Astrocyte of the spinal cord (primary cell): Measurements from ENCODE around the gene MGARP.
A peak's percentile ranks its signal among the peaks of the same experiment; 100 is the strongest.

Source experiments
- DNase-seq: peaks from one replicate; pipeline ENCODE4 v3.0.0; 2011; ENCODE audit warnings: low read depth, low spot score
- H3K4me3 ChIP-seq: 2 replicates; pipeline ENCODE4 v1.5.1; 2011; ENCODE audit warnings: low read depth, mild to moderate bottlenecking, low read length, moderate library complexity
- in situ Hi-C: cut with HindIII; loops from 2 replicates; pipeline ENCODE4 v1.10.0; 2017; ENCODE audit warnings: low sequenced_read_pairs
- TF ChIP-seq, protein P1 (sequence below): IDR thresholded peaks from 2 replicates; pipeline ENCODE4 v1.5.1; 2012; ENCODE audit warnings: low read depth, mild to moderate bottlenecking, low read length, inconsistent platforms

MGARP gene

GRCh38 chr4:139246166-139246565, 33.9 kb downstream of the MGARP start:
- DNase-seq: no peak
- in situ Hi-C loops: no loop called here
- TF ChIP-seq, protein P1, sequence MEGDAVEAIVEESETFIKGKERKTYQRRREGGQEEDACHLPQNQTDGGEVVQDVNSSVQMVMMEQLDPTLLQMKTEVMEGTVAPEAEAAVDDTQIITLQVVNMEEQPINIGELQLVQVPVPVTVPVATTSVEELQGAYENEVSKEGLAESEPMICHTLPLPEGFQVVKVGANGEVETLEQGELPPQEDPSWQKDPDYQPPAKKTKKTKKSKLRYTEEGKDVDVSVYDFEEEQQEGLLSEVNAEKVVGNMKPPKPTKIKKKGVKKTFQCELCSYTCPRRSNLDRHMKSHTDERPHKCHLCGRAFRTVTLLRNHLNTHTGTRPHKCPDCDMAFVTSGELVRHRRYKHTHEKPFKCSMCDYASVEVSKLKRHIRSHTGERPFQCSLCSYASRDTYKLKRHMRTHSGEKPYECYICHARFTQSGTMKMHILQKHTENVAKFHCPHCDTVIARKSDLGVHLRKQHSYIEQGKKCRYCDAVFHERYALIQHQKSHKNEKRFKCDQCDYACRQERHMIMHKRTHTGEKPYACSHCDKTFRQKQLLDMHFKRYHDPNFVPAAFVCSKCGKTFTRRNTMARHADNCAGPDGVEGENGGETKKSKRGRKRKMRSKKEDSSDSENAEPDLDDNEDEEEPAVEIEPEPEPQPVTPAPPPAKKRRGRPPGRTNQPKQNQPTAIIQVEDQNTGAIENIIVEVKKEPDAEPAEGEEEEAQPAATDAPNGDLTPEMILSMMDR: no peak
- no peak overlapping the region for H3K4me3 ChIP-seq

DNA sequence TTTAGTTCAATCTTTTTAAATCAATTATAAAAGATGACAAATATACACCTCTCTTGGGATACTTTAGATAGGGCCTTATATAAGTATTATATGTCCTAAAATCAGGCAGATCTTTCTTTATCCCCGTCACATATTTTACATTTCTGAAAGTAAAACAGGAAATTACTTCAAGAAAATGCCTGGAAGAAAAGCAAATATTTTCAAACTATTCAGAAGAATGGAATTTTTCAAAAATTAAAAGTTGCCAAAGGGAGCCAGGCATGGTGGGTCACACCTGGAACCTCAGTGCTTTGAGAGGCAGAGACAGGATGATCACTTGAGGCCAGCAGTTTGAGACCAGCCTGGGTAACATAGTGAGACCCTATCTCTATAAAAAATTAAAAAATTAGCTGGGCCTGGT, 34.4 kb downstream of the MGARP start:
- in situ Hi-C loops: no loop called here

DNA sequence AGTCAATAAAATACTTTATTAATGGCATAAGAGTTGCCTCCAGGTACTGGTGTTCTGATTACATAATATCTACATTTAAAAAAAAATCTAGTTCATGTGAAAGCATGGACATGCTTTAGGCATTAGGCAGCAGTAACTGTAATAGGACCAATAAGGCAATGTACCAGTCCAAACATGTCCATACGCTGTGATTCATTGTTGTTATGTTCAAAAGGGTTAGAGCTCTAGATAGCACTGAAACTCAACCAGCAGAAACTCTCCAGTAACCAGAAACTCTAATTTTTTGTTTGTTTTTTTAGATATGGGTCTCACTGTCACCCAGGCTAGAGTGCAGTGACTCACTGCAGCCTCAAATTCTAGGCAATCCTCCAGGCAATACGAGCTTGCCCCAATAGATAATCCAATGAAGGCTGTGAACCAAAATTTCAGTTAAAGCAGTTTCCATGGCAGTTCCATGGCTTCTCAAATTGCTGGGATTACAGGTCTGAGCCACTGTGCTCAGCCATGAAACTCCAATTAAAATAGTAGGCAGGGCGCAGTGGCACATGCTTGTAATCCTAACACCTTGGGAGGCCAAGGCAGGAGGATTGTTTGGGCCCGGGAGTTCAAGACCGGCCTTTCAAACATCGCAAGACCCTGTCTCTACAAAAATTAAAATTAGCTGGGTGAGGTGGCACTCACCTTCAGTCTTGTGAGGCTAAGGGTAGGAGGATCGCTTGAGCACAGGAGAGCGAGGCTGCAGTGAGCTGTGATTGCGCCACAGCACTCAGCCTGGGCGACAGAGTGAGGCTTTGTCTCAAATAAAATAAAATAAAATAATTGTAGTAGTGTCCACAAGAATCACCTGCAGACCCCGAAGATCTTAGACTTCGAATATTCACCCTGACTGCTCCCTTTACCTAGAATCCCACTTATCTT, 36.3 kb downstream of the MGARP start:
- in situ Hi-C loops: no loop called here
- no peak overlapping the region for H3K4me3 ChIP-seq
- TF ChIP-seq, protein P1: no peak
- DNase-seq: peak; percentile 95

More for the DNA sequence above, 34.4 kb downstream of the MGARP start:
- H3K4me3 ChIP-seq: no peak overlapping the region
- DNase-seq: peak; percentile 39
- TF ChIP-seq, protein P1: no peak

GRCh38 chr4:139242511-139243051, 37.4 kb downstream of the MGARP start:
- no peak overlapping the region for H3K4me3 ChIP-seq
- peak; percentile 60 for DNase-seq
- TF ChIP-seq, protein P1: no peak
- in situ Hi-C loops: no loop called here

GRCh38 chr4:139241784-139242151, 38.3 kb downstream of the MGARP start:
- in situ Hi-C loops: no loop called here
- DNase-seq: no peak

DNA sequence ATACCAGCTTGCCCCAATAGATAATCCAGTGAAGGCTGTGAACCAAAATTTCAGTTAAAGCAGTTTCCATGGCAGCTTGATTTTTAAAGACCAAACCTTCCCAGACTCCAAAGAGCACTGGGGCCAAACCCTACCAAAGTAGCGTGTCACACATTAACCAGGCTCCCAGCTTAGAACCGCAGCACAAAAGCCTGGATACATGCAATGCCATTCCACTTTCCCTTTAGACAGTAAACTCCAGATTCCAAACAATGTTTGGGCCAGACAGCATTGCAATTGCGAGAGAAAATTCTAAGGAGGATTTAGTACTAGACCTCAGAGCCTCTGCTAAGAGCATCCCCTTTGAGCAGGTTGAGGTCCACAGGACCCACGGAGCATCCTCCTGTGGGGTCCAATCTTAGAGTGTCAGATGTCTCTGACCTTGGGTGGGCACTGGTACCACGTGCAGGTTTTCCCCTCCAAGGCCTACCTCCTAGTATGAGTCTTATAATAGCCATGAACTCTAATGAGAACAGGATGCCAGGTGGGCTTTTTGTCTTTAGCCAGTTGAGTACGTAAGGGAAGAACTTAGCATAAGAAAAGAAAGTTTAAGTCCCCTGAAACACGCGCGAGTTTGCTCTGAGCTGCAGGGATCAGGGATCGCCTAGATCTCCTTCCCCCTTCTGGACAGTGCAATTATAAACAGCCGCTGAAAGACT, 38.8 kb downstream of the MGARP start:
- no peak overlapping the region for H3K4me3 ChIP-seq
- in situ Hi-C loops: no loop called here
- TF ChIP-seq, protein P1: no peak
- DNase-seq: no peak

More at GRCh38 chr4:139241784-139242151, 38.3 kb downstream of the MGARP start:
- no peak overlapping the region for H3K4me3 ChIP-seq
- TF ChIP-seq, protein P1: no peak
